ENCODE measurements around the gene APOBEC3H.

- no peak for TF ChIP-seq EZH2 (IDR thresholded peaks at IDR 0.05; ENCODE audit: low read length, unreplicated experiment)
- TF ChIP-seq CTCF (conservative IDR thresholded peaks at IDR 0.05; ENCODE audit: low read depth, low read length): no peak
These were observed 23.9 kb downstream of the APOBEC3H start for GRCh38 chr22:39120983-39121382.

Data from PC-3 (cell line).